HepG2 (cell line): ENCODE results near the gene PPP1R27. TPM values are rescaled to one million over a fixed set of nuclear protein-coding genes. Genes with fewer than 3 reads are reported as not detected.

Experiments
- AFF4 ChIP-seq: sonication (generic); formaldehyde crosslinking; IDR thresholded peaks from 2 replicates; pipeline ENCODE4 v1.4.0; 2020; ENCODE audit warnings: missing genetic modification reagents
- CENPBD1 ChIP-seq: sonication (generic); formaldehyde crosslinking; IDR thresholded peaks from 2 replicates; pipeline ENCODE4 v1.8.0; 2022; ENCODE audit warnings: missing genetic modification reagents, low read depth, mild to moderate bottlenecking, borderline replicate concordance
- HOXD1 ChIP-seq: sonication (generic); formaldehyde crosslinking; IDR thresholded peaks from 2 replicates; pipeline ENCODE4 v1.5.0; 2020; ENCODE audit warnings: missing genetic modification reagents
- NCOR1 ChIP-seq: fragments of 200-600 bp; sonication (generic); IDR thresholded peaks from 2 replicates; pipeline ENCODE4 v1.7.0; 2017; ENCODE audit warnings: antibody characterized with exemption, low read length, borderline replicate concordance
- NR2F2 ChIP-seq: IDR thresholded peaks from 2 replicates; pipeline ENCODE4 v1.6.1; 2012; ENCODE audit warnings: low read depth, inconsistent platforms, borderline replicate concordance
- RAD21 ChIP-seq: fragments of 450-650 bp; formaldehyde crosslinking; IDR thresholded peaks from 2 replicates; pipeline ENCODE4 v1.5.0; 2020; ENCODE audit warnings: mild to moderate bottlenecking
- TGIF2 ChIP-seq: IDR thresholded peaks from 2 replicates; pipeline ENCODE4 v1.6.1; 2016; ENCODE audit warnings: control low read depth, missing compliant biosample characterization
- TRAFD1 ChIP-seq: sonication (generic); formaldehyde crosslinking; IDR thresholded peaks from 2 replicates; pipeline ENCODE4 v1.5.1; 2020; ENCODE audit warnings: missing genetic modification reagents, mild to moderate bottlenecking, borderline replicate concordance
- TSC22D2 ChIP-seq: sonication (generic); formaldehyde crosslinking; IDR thresholded peaks from 2 replicates; pipeline ENCODE4 v1.5.1; 2020; ENCODE audit warnings: missing genetic modification reagents, mild to moderate bottlenecking, borderline replicate concordance
- XRCC5 ChIP-seq: fragments of 200-400 bp; formaldehyde crosslinking; optimal IDR thresholded peaks from 2 replicates; pipeline ENCODE3; 2017; ENCODE audit warnings: mild to moderate bottlenecking, low read length
- YEATS2 ChIP-seq: sonication (generic); formaldehyde crosslinking; IDR thresholded peaks from 2 replicates; pipeline ENCODE4 v1.4.0; 2020; ENCODE audit warnings: missing genetic modification reagents, borderline replicate concordance
- ZMYM3 ChIP-seq: sonication (generic); formaldehyde crosslinking; IDR thresholded peaks from 2 replicates; pipeline ENCODE4 v1.5.1; 2020; ENCODE audit warnings: mild to moderate bottlenecking, missing genetic modification reagents
- ZNF383 ChIP-seq: sonication (generic); formaldehyde crosslinking; IDR thresholded peaks from 2 replicates; pipeline ENCODE4 v1.4.0; 2020; ENCODE audit warnings: missing genetic modification reagents, mild to moderate bottlenecking, borderline replicate concordance
- ZNF530 ChIP-seq: sonication (generic); formaldehyde crosslinking; IDR thresholded peaks from 2 replicates; pipeline ENCODE4 v1.5.0; 2020; ENCODE audit warnings: low read depth, mild to moderate bottlenecking, missing genetic modification reagents
- ZNF556 ChIP-seq: sonication (generic); formaldehyde crosslinking; IDR thresholded peaks from 2 replicates; pipeline ENCODE4 v1.4.0; 2020; ENCODE audit warnings: mild to moderate bottlenecking, missing genetic modification reagents, borderline replicate concordance
- ZNF569 ChIP-seq: sonication (generic); formaldehyde crosslinking; IDR thresholded peaks from 2 replicates; pipeline ENCODE4 v1.5.0; 2020; ENCODE audit warnings: mild to moderate bottlenecking, missing genetic modification reagents, moderate library complexity, borderline replicate concordance
- ZNF597 ChIP-seq: sonication (generic); formaldehyde crosslinking; IDR thresholded peaks from 2 replicates; pipeline ENCODE4 v1.5.0; 2020; ENCODE audit warnings: missing genetic modification reagents
- ZNF891 ChIP-seq: sonication (generic); formaldehyde crosslinking; IDR thresholded peaks from 2 replicates; pipeline ENCODE4 v1.5.0; 2020; ENCODE audit warnings: mild to moderate bottlenecking, missing genetic modification reagents
- polyA plus RNA-seq, 8 experiments: library from polyadenylated mRNA; depleted of rRNA in 3 of 8; stranded (reverse) in 7 of 8; unstranded in 1 of 8; fragments of >200 nt; fragmentation: Illumina TruSeq in 4 of 8; extraction: Trizol in 4 of 8; gene quantifications; 2 replicates each; pipeline versions ENCODE4 v1.2.1 to v1.2.3, GENCODE V29; 2011 to 2016; ENCODE audit warnings: low read depth in 4 of 8, missing spikeins in 1 of 8, mixed read lengths in 1 of 8; ENCODE audit not compliant: insufficient read depth in 1 of 8
- total RNA-seq, 5 experiments: library from RNA; depleted of rRNA; stranded (reverse); fragments of >200 nt; fragmentation: Illumina TruSeq; extraction: Trizol; gene quantifications; 2 replicates each; pipeline ENCODE4 v1.2.3, GENCODE V29; 2016; ENCODE audit warnings: low read depth in 1 of 5
- TF ChIP-seq, protein P1 (sequence below): sonication (generic); formaldehyde crosslinking; IDR thresholded peaks from 2 replicates; pipeline ENCODE4 v1.8.0; 2022; ENCODE audit warnings: low read depth, missing genetic modification reagents

The PPP1R27 gene
- total and polyA plus RNA-seq, 2 of the 13 experiments (the other 11 are each of a cell fraction or from before 2014, with no cell fraction given) = 0.17 to 1.00 TPM

GRCh38 chr17:81833160-81833920 is 1.5 kb downstream of the PPP1R27 start, which contains the start of gene MCRIP1 (continued):
- TF ChIP-seq AFF4 (CRISPR knock-in tag) (no peak; the same call in 1 of the 2 replicates), ZNF569 (CRISPR knock-in tag) (no peak), TSC22D2 (CRISPR knock-in tag) (peak; percentile 5; the same call in 1 of the 2 replicates), XRCC5 (peak; percentile 48), HOXD1 (CRISPR knock-in tag) (peak; percentile 61; the same call in 1 of the 2 replicates), TRAFD1 (CRISPR knock-in tag) (no peak), ZNF597 (CRISPR knock-in tag) (0 out of 2 replicates have a peak, but pooled peaks have one; percentile 31), CENPBD1 (CRISPR knock-in tag) (no peak; the same call in 1 of the 2 replicates), ZNF383 (CRISPR knock-in tag) (peak; percentile 87), ZNF891 (CRISPR knock-in tag) (peak; percentile 87; the same call in 1 of the 2 replicates), ZMYM3 (CRISPR knock-in tag) (no peak), YEATS2 (peak; percentile 56), NR2F2 (peak; percentile 92), NCOR1 (peak; percentile 61), ZNF556 (CRISPR knock-in tag) (peak; percentile 84), TGIF2 (0 out of 2 replicates have a peak, but pooled peaks have one; percentile 61), RAD21 (CRISPR knock-in tag) (peak; percentile 46), ZNF530 (no peak)
- TF ChIP-seq, protein P1, sequence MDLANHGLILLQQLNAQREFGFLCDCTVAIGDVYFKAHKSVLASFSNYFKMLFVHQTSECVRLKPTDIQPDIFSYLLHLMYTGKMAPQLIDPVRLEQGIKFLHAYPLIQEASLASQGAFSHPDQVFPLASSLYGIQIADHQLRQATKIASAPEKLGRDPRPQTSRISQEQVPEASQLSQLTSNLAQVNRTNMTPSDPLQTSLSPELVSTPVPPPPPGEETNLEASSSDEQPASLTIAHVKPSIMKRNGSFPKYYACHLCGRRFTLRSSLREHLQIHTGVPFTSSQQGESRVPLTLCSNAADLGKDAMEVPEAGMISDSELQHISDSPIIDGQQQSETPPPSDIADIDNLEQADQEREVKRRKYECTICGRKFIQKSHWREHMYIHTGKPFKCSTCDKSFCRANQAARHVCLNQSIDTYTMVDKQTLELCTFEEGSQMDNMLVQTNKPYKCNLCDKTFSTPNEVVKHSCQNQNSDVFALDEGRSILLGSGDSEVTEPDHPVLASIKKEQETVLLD (CRISPR knock-in tag) = peak; percentile 97
